ENCODE results near the gene NAA20.

The NAA20 gene

GRCh38 chr20:20018366-20018765 is 1.2 kb downstream of the NAA20 start:
- no peak for FAIRE-seq
- DNase-seq (ENCODE audit: insufficient read length, low spot score), result no peak
- no peak for TF ChIP-seq POLR2A (IDR thresholded peaks at IDR 0.05; ENCODE audit: low read depth, low read length)

GRCh38 chr20:20019123-20019522 is 2.0 kb downstream of the NAA20 start:
- FAIRE-seq, result no peak
- DNase-seq (ENCODE audit: insufficient read length, low spot score), result no peak
- no peak for TF ChIP-seq POLR2A (IDR thresholded peaks at IDR 0.05; ENCODE audit: low read depth, low read length)

- FAIRE-seq, result no peak
- TF ChIP-seq POLR2A (IDR thresholded peaks at IDR 0.05; ENCODE audit: low read depth, low read length), result no peak
Observed at GRCh38 chr20:20020908-20021307, 3.7 kb downstream of the NAA20 start.

GRCh38 chr20:20021835-20022234 is 4.7 kb downstream of the NAA20 start:
- DNase-seq (ENCODE audit: insufficient read length, low spot score) (no peak), FAIRE-seq (no peak)
- no peak for TF ChIP-seq POLR2A (IDR thresholded peaks at IDR 0.05; ENCODE audit: low read depth, low read length)

More at GRCh38 chr20:20020908-20021307, 3.7 kb downstream of the NAA20 start:
- DNase-seq (ENCODE audit: insufficient read length, low spot score), result no peak

- DNase-seq (ENCODE audit: insufficient read length, low spot score), result no peak
- FAIRE-seq, result no peak
Observed at GRCh38 chr20:20022498-20022897, 5.3 kb downstream of the NAA20 start.

GRCh38 chr20:20023395-20023794 is 6.2 kb downstream of the NAA20 start:
- no peak for DNase-seq (ENCODE audit: insufficient read length, low spot score)
- no peak for FAIRE-seq
- TF ChIP-seq POLR2A (IDR thresholded peaks at IDR 0.05; ENCODE audit: low read depth, low read length), result no peak

More at GRCh38 chr20:20022498-20022897, 5.3 kb downstream of the NAA20 start:
- no peak for TF ChIP-seq POLR2A (IDR thresholded peaks at IDR 0.05; ENCODE audit: low read depth, low read length)

GRCh38 chr20:20024942-20025341 is 7.8 kb downstream of the NAA20 start:
- TF ChIP-seq POLR2A (IDR thresholded peaks at IDR 0.05; ENCODE audit: low read depth, low read length), result no peak
- FAIRE-seq (no peak), DNase-seq (ENCODE audit: insufficient read length, low spot score) (no peak)

- no peak for FAIRE-seq
Observed at GRCh38 chr20:20027284-20027683, 10.1 kb downstream of the NAA20 start.

GRCh38 chr20:20031790-20032189 is 14.6 kb downstream of the NAA20 start:
- no peak for DNase-seq (ENCODE audit: insufficient read length, low spot score)
- TF ChIP-seq POLR2A (IDR thresholded peaks at IDR 0.05; ENCODE audit: low read depth, low read length), result no peak
- peak; percentile 23 for FAIRE-seq

More at GRCh38 chr20:20027284-20027683, 10.1 kb downstream of the NAA20 start:
- no peak for DNase-seq (ENCODE audit: insufficient read length, low spot score)
- no peak for TF ChIP-seq POLR2A (IDR thresholded peaks at IDR 0.05; ENCODE audit: low read depth, low read length)

- no peak for FAIRE-seq
Observed at GRCh38 chr20:20034486-20034885, 17.3 kb downstream of the NAA20 start.

GRCh38 chr20:20036756-20037155 is 19.6 kb downstream of the NAA20 start:
- TF ChIP-seq POLR2A (IDR thresholded peaks at IDR 0.05; ENCODE audit: low read depth, low read length), result no peak
- DNase-seq (ENCODE audit: insufficient read length, low spot score), result no peak
- no peak for FAIRE-seq

More at GRCh38 chr20:20034486-20034885, 17.3 kb downstream of the NAA20 start:
- no peak for TF ChIP-seq POLR2A (IDR thresholded peaks at IDR 0.05; ENCODE audit: low read depth, low read length)
- no peak for DNase-seq (ENCODE audit: insufficient read length, low spot score)

- no peak for DNase-seq (ENCODE audit: insufficient read length, low spot score)
- TF ChIP-seq POLR2A (IDR thresholded peaks at IDR 0.05; ENCODE audit: low read depth, low read length), result no peak
- FAIRE-seq, result no peak
Observed at GRCh38 chr20:20037960-20038359, 20.8 kb downstream of the NAA20 start.

- DNase-seq (ENCODE audit: insufficient read length, low spot score), result no peak
- no peak for FAIRE-seq
Observed at GRCh38 chr20:20038586-20038985, 21.4 kb downstream of the NAA20 start.

GRCh38 chr20:20039752-20040387 is 22.7 kb downstream of the NAA20 start:
- FAIRE-seq (no peak), DNase-seq (ENCODE audit: insufficient read length, low spot score) (no peak)
- no peak for TF ChIP-seq POLR2A (IDR thresholded peaks at IDR 0.05; ENCODE audit: low read depth, low read length)

More at GRCh38 chr20:20038586-20038985, 21.4 kb downstream of the NAA20 start:
- TF ChIP-seq POLR2A (IDR thresholded peaks at IDR 0.05; ENCODE audit: low read depth, low read length), result no peak

- no peak for FAIRE-seq
- DNase-seq (ENCODE audit: insufficient read length, low spot score), result no peak
- no peak for TF ChIP-seq POLR2A (IDR thresholded peaks at IDR 0.05; ENCODE audit: low read depth, low read length)
Observed at GRCh38 chr20:20051767-20052073, 34.6 kb downstream of the NAA20 start.
